KMS-11 (cell line): ENCODE data around the gene FAM217B.

ENCODE experiments used
- H2AFZ ChIP-seq: fragments of 200-600 bp; sonication (generic); 2 replicates; pipeline ENCODE4 v1.6.1; 2016; ENCODE audit warnings: antibody characterized with exemption, mixed run types, low read depth
- H3K27ac ChIP-seq: fragments of 200-600 bp; sonication (generic); 2 replicates; pipeline ENCODE4 v1.6.1; 2016; ENCODE audit warnings: mild to moderate bottlenecking, mixed run types
- H3K27me3 ChIP-seq: fragments of 200-600 bp; sonication (generic); 2 replicates; pipeline ENCODE4 v1.6.1; 2017; ENCODE audit warnings: mild to moderate bottlenecking, low read depth, mixed run types, moderate library complexity; ENCODE audit not compliant: insufficient read depth
- H3K36me3 ChIP-seq: fragments of 200-600 bp; sonication (generic); 2 replicates; pipeline ENCODE4 v1.6.1; 2017; ENCODE audit warnings: mild to moderate bottlenecking, mixed run types; ENCODE audit not compliant: insufficient read depth
- H3K4me1 ChIP-seq: fragments of 200-600 bp; sonication (generic); 2 replicates; pipeline ENCODE4 v1.6.1; 2016; ENCODE audit warnings: mild to moderate bottlenecking, low read depth, mixed run types; ENCODE audit not compliant: poor library complexity, severe bottlenecking
- H3K4me2 ChIP-seq: fragments of 200-600 bp; sonication (generic); 2 replicates; pipeline ENCODE4 v1.7.0; 2016; ENCODE audit warnings: mild to moderate bottlenecking, mixed run types
- H3K4me3 ChIP-seq: fragments of 200-600 bp; sonication (generic); IDR thresholded peaks from 2 replicates; pipeline ENCODE4 v1.6.1; 2017; ENCODE audit warnings: low read depth, low read length, mixed read lengths; ENCODE audit not compliant: insufficient read depth
- H3K79me2 ChIP-seq: fragments of 200-600 bp; sonication (generic); 2 replicates; pipeline ENCODE4 v1.6.1; 2016; ENCODE audit warnings: low read depth, mixed run types; ENCODE audit not compliant: insufficient read depth
- H3K9ac ChIP-seq: fragments of 200-600 bp; sonication (generic); 2 replicates; pipeline ENCODE4 v1.6.1; 2016; ENCODE audit warnings: mild to moderate bottlenecking, mixed run types
- H4K20me1 ChIP-seq: fragments of 200-600 bp; sonication (generic); 2 replicates; pipeline ENCODE4 v1.6.1; 2016; ENCODE audit warnings: mild to moderate bottlenecking, mixed run types; ENCODE audit not compliant: insufficient read depth
- TF ChIP-seq, protein P1 (sequence below): fragments of 200-600 bp; sonication (generic); conservative IDR thresholded peaks from 2 replicates; pipeline ENCODE4 v1.6.1; 2017; ENCODE audit warnings: low read depth, mild to moderate bottlenecking, antibody characterized with exemption, low read length, moderate library complexity, mixed read lengths

Gene FAM217B

GRCh38 chr20:59936409-59936808 lies 3.8 kb upstream of the FAM217B start:
- Histone ChIP-seq H3K4me1 (peaks cover 13% of the 10 kb centered on the region), H2AFZ (no peak overlapping the region), H3K4me2 (no peak overlapping the region), H3K36me3 (no peaks in the 10 kb centered on the region), H3K9ac (no peak overlapping the region), H3K27ac (no peak overlapping the region), H3K27me3 (no peaks in the 10 kb centered on the region), H4K20me1 (no peaks in the 10 kb centered on the region), H3K79me2 (peaks cover 10% of the 10 kb centered on the region), H3K4me3 (no peak overlapping the region)
- TF ChIP-seq, protein P1, sequence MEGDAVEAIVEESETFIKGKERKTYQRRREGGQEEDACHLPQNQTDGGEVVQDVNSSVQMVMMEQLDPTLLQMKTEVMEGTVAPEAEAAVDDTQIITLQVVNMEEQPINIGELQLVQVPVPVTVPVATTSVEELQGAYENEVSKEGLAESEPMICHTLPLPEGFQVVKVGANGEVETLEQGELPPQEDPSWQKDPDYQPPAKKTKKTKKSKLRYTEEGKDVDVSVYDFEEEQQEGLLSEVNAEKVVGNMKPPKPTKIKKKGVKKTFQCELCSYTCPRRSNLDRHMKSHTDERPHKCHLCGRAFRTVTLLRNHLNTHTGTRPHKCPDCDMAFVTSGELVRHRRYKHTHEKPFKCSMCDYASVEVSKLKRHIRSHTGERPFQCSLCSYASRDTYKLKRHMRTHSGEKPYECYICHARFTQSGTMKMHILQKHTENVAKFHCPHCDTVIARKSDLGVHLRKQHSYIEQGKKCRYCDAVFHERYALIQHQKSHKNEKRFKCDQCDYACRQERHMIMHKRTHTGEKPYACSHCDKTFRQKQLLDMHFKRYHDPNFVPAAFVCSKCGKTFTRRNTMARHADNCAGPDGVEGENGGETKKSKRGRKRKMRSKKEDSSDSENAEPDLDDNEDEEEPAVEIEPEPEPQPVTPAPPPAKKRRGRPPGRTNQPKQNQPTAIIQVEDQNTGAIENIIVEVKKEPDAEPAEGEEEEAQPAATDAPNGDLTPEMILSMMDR: no peak

GRCh38 chr20:59937150-59937549 lies 3.0 kb upstream of the FAM217B start:
- TF ChIP-seq, protein P1: no peak
- Histone ChIP-seq H3K4me2 (no peak overlapping the region; the same call in 1 of the 2 replicates), H3K27ac (no peak overlapping the region), H3K4me1 (peaks cover 16% of the 10 kb centered on the region), H2AFZ (no peak overlapping the region), H3K79me2 (peaks cover 18% of the 10 kb centered on the region), H3K36me3 (no peaks in the 10 kb centered on the region), H3K9ac (no peak overlapping the region), H3K27me3 (no peaks in the 10 kb centered on the region), H4K20me1 (no peaks in the 10 kb centered on the region), H3K4me3 (no peak overlapping the region)

- Histone ChIP-seq H4K20me1 (no peaks in the 10 kb centered on the region), H3K79me2 (peaks cover 20% of the 10 kb centered on the region), H3K27me3 (no peaks in the 10 kb centered on the region), H3K4me2 (no peak overlapping the region), H3K27ac (no peak overlapping the region), H3K9ac (no peak overlapping the region), H3K4me1 (peaks cover 23% of the 10 kb centered on the region), H3K4me3 (no peak overlapping the region), H3K36me3 (no peaks in the 10 kb centered on the region), H2AFZ (no peak overlapping the region)
- TF ChIP-seq, protein P1: no peak
Observed at GRCh38 chr20:59938221-59938620, 2.0 kb upstream of the FAM217B start.

GRCh38 chr20:59938696-59939051 lies 1.5 kb upstream of the FAM217B start:
- no peak overlapping the region for H3K27ac ChIP-seq
- peaks cover 23% of the 10 kb centered on the region for H3K4me1 ChIP-seq
- no peak overlapping the region for H3K9ac ChIP-seq
- H4K20me1 ChIP-seq: no peaks in the 10 kb centered on the region
- H2AFZ ChIP-seq: no peak overlapping the region
- peaks cover 20% of the 10 kb centered on the region for H3K79me2 ChIP-seq
- H3K27me3 ChIP-seq: no peaks in the 10 kb centered on the region
- H3K4me2 ChIP-seq: no peak overlapping the region
- no peak overlapping the region for H3K4me3 ChIP-seq
- TF ChIP-seq, protein P1: no peak
- H3K36me3 ChIP-seq: no peaks in the 10 kb centered on the region
